Amniotic stem cell (primary cell): ENCODE measurements around the gene NCBP2.
"Not testable (repeated sequence)": the region's sequence is repeated elsewhere in the genome, so short reads cannot be mapped to it uniquely, and the experiment has no call there.

Experiments used
- DNase-seq: peaks from one replicate; lab custom pipeline; 2025; lab: John Stamatoyannopoulos, UW

NCBP2 gene

GRCh38 chr3:196968233-196969133 is 26.2 kb upstream of the NCBP2 start, which contains the start of gene PIGZ:
TSS of gene PIGZ (minus strand) at chr3:196968833. CDS start at chr3:196952031, 16,802 bp downstream.
- no peak for DNase-seq

GRCh38 chr3:196967412-196968232 is 25.3 kb upstream of the NCBP2 start:
- DNase-seq = no peak

- no peak for DNase-seq
Observed at GRCh38 chr3:196966526-196967401, 24.4 kb upstream of the NCBP2 start.

GRCh38 chr3:196965804-196966173 is 23.5 kb upstream of the NCBP2 start:
- no peak for DNase-seq

- DNase-seq = no peak
Observed at GRCh38 chr3:196965112-196965803, 22.9 kb upstream of the NCBP2 start.

GRCh38 chr3:196963631-196963953 is 21.3 kb upstream of the NCBP2 start:
- DNase-seq = no peak

DNA sequence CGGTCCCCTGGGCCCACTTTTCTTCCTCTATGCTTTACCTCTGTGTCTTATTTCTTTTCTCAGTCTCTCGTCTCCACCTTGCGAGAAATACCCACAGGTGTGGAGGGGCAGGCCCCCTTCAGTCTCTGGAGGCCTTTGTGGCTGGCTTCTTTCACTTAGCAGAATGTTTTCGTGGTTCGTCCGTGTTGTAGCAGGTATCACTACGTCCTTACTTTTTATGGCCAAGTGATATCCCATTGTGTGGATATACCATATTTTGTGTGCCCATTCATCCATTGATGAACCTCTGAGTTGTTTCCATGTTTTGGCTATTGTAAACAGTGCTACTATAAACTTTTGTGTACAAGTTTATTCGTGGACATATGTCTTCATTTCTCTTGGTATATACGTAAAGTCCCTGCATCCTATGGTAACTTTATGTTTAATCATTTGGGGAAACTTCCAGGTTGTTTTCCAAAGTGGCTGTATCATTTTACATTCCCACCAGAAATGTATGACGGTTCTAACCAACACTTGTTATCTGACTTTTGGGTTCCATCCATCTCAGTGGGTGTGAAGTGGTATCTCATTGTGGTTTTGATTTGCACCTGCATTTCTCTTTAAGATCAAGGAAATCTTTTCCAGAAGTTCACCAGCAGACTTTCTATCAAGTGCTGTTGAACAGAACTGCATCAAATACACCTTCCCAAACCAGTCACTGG is 20.8 kb upstream of the NCBP2 start:
- DNase-seq = no peak

DNA sequence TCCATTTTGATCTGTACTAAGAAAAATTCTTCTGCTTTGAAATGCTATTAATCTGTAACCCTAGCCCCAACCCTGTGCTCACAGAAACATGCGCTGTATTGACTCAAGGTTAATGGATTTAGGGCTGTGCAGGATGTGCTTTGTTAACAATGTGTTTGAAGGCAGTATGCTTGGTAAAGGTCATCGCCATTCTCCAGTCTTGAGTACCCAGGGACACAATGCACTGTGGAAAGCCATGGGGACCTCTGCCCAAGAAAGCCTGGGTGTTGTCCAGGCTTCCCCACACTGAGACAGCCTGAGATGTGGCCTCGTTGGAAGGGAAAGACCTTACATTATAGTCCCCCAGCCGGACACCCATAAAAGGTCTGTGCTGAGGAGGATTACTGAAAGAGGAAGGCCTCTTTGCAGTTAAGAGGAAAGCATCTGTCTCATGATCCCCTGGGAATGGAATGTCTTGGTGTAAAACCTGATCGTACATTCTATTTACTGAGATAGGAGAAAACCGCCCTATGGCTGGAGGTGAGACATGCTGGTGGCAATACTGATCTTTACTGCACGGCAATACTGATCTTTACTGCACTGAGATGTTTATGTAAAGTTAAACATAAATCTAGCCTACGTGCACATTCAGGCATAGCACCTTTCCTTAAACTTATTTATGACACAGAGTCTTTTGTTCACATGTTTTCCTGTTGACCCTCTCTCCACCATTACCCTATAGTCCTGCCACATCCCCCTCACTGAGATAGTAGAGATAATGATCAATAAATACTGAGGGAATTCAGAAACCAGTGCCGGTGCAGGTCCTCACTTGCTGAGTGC is 20.0 kb upstream of the NCBP2 start:
- no peak for DNase-seq

DNA sequence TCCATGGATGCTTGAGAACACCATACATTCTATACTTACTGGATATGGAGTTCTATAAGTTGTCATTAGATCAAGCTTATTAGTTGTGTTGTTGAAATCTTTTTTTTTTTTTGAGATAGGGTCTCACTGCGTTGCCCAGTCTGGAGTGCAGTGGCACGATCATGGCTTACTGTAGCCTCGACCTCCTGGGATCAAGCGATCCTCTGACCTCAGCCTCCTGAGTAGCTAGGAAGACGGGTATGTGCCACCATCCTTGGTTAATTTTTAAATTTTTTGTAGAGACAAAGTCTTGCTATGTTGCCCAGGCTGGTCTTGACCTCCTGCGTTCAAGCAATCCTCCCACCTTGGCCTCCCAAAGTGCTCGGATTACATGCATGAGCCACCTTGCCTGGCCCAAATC is 12.5 kb upstream of the NCBP2 start:
- DNase-seq = no peak

- no peak for DNase-seq
Observed at GRCh38 chr3:196951371-196951770, 9.0 kb upstream of the NCBP2 start.

GRCh38 chr3:196949750-196950149 is 7.4 kb upstream of the NCBP2 start:
- DNase-seq = no peak

GRCh38 chr3:196949285-196949619 is 6.9 kb upstream of the NCBP2 start:
- DNase-seq = no peak

DNA sequence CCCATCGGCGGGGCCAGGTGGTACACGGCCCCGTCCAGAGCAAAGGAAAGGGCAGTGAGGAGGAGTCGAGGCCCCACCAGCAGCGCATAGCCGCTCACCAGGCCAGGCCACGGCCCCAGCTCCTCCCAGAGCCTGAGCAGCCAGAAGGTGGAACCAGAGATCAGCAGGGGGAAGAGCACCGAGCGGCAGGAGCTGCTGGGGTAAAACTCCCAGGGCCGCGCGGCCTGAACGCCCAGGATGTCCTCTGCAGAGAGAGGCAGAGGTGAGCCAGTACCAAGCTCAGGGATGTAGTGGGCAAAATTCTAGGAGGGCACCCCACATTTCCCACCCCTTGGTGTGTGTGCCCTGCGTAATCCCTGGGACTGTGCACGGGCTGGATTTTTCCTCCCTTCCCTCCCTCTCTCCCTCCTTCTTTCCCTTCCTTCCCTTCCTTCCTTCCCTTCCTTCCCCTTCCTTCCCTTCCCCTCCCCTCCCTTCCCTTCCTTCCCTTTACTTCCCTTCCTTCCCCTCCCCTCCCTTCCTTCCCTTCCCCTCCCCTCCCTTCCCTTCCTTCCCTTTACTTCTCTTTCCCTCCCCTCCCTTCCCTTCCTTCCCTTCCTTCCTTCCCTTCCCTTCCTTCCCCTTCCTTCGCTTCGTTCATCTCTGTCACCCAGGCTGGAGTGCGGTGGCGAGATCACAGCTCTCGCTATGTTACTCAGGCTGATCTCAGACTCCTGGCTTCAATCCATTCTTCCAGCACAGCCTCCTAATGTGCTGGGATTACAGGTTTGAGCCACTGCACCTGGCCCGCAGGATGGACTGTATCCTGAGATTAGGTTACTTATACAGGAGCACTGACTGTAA is 6.3 kb upstream of the NCBP2 start:
- no peak for DNase-seq

DNA sequence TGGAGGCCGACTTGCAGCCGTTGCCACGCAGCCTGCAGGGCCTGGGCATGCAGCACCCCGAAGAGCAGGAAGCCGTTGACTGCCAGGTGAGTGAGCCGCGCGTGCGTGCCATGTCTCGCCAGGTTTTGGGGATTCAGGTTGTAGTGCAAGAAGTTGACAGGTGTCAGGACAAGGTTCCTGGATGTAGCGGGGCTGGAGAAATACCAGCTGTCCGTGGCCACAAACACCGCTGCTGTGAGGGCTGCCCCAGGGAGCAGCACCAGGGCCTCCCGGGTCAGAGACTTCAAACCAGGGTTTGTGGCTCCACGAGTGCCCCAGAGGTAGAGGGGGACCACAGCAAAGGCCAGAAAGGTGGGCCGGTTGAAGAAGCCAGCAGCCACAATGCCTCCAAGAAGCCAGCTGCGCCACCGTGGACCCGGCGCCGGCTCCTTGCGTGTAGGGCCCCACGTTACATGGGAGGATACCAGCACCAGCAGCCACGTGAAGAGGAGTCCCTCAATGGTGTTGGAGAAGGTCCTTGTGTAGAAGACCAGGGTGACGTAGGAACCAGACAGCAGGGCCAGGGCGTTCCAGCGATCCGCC is 5.6 kb upstream of the NCBP2 start:
- no peak for DNase-seq

- no peak for DNase-seq
Observed at GRCh38 chr3:196947136-196947859, 5.0 kb upstream of the NCBP2 start.

DNA sequence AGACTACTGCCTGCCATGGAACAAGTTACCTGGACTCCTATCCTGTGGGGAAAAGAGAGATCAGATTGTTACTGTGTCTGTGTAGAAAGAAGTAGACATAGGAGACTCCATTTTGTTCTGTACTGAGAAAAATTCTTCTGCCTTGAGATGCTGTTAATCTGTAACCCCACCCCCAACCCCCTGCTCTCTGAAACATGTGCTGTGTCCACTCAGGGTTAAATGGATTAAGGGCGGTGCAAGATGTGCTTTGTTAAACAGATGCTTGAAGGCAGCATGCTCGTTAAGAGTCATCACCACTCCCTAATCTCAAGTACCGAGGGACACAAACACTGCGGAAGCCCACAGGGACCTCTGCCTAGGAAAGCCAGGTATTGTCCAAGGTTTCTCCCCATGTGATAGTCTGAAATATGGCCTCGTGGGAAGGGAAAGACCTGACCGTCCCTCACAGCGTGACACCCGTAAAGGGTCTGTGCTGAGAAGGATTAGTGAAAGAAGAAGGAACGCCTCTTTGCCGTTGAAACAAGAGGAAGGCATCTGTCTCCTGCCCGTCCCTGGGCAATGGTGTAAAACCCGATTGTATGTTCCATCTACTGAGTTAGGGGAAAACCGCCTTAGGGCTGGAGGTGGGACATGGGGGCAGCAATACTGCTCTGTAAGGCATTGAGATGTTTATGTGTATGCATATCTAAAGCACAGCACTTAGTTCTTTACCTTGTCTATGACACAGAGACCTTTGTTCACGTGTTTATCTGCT is 1.9 kb upstream of the NCBP2 start:
- DNase-seq = not testable (repeated sequence)

DNA sequence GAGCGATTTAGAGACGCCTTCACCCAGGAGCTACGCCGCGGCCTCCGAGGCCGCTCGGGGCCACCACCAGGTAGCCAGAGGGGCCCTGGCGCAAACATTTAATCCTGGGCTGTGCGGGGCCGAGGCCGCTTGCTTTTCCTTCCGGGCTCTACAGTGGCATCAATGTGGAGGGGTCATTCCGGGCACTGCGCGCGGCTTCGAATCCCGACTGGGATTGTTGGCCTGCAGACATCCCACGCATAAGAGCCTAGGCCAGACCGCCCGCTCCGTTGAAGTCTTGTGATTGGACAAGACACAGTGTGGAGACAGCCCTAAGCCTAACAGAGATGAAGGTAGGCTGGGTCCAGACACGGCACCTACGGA is 568 bp upstream of the NCBP2 start:
- no peak for DNase-seq
